HG03565 (cell line): ENCODE data around the gene CTNND2.

Experiments
- ATAC-seq: cut with Tn5 transposase; IDR thresholded peaks from one replicate; pipeline ENCODE4 v1.9.1; 2021; ENCODE audit warnings: mild to moderate bottlenecking, moderate library complexity; ENCODE audit not compliant: unreplicated experiment

The CTNND2 gene, protein sequence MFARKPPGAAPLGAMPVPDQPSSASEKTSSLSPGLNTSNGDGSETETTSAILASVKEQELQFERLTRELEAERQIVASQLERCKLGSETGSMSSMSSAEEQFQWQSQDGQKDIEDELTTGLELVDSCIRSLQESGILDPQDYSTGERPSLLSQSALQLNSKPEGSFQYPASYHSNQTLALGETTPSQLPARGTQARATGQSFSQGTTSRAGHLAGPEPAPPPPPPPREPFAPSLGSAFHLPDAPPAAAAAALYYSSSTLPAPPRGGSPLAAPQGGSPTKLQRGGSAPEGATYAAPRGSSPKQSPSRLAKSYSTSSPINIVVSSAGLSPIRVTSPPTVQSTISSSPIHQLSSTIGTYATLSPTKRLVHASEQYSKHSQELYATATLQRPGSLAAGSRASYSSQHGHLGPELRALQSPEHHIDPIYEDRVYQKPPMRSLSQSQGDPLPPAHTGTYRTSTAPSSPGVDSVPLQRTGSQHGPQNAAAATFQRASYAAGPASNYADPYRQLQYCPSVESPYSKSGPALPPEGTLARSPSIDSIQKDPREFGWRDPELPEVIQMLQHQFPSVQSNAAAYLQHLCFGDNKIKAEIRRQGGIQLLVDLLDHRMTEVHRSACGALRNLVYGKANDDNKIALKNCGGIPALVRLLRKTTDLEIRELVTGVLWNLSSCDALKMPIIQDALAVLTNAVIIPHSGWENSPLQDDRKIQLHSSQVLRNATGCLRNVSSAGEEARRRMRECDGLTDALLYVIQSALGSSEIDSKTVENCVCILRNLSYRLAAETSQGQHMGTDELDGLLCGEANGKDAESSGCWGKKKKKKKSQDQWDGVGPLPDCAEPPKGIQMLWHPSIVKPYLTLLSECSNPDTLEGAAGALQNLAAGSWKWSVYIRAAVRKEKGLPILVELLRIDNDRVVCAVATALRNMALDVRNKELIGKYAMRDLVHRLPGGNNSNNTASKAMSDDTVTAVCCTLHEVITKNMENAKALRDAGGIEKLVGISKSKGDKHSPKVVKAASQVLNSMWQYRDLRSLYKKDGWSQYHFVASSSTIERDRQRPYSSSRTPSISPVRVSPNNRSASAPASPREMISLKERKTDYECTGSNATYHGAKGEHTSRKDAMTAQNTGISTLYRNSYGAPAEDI (N-terminal part only)

DNA sequence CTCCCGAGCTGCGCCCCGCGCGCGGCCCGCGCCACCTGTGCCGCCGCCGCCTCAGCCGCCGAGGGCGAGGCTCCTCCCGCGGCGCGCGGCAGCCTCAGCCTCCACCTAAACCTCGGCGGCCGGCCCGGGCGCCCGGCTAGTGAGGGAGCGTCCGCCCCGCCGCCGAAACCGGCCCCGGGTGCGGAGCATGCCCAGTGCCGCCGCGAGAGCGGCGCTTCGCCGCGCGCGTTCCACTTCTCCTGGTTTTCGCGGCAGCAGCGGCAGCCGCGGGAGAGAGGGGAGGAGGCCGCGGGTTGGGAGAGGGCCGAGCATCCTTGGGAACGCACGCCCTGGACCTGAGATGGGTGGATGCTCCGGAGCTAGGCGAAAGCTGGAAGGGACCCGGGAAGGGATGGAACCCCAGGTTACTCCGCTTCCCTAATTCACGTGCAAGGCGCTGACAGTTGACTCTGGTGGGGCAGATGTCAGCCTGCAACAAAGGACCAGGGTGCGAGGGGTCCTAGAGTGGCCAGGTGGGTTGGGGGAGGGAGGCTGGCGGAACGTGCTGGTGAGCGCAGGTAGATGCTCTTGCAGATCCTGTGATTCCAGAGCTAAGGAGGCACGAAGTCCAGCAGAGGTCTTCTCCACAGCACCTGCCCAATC lies at the start of gene CTNND2:
CTNND2 (minus strand) TSS at position 182 of the 642 bp plus-strand sequence. CDS start 593 bp downstream, outside the sequence.
- peak; percentile 29 for ATAC-seq

DNA sequence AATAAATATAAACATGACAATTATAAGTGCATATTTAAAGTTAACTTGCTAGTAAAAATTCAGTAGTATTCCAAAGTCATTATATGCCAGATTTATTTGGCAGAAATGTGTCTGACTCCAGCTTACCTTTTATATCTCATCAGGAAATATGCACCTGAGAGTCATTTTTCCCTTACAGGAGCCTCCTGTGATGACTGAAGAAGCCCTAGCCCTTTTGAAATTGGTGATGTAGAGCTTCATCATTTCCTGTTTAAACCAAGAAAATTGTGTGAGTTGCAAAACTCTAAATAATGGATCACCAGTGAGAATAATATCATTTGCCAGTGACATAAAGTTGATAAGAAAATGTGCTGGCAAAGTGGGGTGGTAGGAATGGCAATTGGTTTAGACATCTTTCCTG lies 42.1 kb upstream of the CTNND2 start:
- ATAC-seq, result no peak

DNA sequence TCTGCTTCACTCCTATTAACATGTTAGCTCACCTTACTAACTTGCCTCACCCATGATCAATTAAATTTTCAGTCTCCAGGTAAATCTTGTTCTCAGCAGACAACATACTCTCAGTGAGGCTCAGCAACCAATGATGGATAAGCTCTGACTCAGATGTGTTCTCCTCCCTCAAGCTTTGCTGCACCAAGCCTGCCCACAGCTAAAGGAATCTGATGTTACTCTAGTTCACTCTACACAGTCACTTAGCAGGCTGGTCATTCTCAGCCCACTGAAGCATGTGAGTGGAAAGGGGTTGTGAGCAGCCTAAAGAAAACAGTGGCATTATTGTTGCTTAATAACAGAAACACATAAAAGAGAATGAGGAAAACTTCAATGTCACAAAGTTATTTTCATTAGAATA lies 37.3 kb upstream of the CTNND2 start:
- no peak for ATAC-seq

DNA sequence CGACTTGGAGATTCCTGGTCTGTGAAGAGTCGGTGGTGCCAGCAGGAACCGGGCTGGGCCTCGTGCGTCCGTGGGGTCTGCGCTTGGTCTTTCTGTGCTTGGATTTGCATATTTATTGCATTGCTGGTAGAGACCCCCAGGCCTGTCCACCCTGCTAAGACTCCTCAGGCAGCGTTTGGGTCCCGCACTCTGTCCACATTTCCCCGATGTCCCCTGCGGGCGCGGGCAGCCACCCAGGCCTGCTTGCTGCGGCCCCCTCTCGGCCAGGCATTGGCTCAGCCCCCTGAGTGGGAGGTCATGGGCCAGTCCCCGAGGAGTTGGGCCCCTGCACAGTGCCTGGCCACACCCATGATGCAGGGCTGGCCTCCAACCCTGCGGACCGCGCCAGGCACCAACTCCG lies 27.4 kb upstream of the CTNND2 start:
- ATAC-seq, result no peak

DNA sequence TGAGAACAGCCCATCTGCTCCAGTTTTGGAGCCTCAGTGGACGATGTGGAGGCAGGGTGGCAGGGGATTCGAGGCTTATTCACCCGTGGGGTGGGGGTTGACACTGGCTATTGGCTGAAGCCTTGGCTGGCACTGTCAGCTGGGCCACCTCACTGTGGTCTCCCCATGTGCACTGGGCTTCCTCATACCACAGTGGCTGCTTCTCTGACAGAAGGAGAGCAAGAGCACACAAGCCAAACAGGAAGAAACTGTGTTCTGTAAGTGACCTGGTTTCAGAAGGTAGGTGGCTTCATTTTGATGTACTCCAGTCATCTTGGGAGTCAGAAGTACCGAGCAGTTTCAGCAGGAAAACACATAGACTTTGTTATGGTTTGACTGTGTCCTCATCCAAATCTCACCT lies 24.7 kb upstream of the CTNND2 start:
- ATAC-seq, result no peak

DNA sequence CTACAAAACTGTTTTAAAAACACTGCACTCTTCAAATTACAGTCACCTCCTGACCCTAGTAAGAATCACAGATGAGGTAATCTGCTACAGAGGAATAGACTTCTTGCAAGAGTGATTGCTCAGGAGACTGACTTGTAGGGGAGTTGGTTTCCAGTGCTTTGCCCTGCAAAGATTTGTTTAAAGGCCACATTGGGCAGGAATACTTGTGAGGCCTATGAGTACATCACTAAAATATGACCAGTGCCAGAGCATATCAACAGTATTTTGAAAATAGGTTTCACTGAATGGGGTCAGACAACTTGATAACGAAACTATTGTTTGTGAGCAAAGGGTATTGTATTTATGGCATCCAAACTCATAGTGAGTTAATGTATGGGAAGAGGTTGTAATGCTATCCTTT lies 21.5 kb upstream of the CTNND2 start:
- no peak for ATAC-seq

DNA sequence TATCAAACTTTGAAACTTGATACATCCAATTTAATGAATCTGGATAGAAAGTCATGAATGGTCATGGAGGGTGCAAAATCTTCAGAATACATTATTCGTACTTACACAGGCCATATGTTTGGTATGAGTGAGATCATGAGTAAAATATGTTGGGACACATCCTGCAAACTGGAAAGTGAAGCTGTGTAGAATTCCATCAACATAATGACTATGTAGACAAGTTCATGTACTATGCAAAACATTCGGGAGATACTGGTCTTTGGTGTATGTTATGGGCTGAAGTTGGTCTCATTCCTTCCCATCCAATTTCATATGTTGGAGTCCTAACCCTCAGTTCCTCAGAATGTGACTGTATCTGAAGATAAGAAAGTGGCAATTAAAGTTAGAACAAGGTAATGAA lies 18.1 kb upstream of the CTNND2 start:
- no peak for ATAC-seq

DNA sequence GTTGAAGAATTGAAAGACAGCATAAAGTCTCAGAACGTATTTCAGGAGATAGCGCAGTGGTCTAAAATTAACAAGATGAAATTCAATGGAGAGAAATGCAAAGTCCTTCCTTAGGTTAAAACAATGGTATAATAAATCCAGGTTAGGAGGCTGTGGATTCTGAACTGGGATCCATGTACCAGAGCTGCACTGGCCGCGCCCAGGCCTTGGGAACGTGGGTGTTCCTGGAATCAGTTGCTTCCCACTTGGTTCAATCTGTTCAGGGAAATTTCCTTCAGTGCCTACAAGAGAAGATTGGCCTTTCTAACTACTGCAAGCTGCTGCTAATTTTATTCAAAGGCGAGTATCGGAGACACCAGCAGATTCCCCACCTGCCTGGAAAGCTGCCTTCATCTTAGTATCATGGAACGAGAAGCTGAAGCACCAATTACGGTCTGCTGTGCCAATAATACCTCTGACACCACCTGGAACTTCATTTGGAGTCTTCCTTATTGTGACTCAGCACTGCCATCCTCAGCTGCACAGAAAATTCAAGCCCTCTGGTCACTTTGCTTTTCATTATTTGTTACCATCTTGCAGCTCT lies 14.3 kb upstream of the CTNND2 start:
- no peak for ATAC-seq

DNA sequence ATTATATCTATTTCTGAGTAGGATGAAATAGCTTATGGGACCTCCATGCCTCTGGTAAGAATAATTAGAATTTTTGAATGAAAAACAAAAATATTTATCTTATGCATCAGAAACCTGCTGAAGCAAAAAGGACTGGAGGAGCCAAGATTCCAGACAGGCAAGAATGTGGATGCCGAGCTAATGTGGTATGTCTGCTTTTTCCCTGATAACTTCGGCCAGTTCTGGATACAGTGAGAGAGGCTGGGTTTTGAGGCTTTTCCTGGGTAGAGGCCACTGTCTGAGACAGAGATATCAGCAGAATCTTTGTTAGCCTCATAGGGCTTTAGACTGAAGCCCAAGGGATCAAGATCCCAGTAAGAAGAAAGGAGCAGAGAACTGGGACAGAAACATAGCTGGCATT lies 5.2 kb upstream of the CTNND2 start:
- no peak for ATAC-seq

DNA sequence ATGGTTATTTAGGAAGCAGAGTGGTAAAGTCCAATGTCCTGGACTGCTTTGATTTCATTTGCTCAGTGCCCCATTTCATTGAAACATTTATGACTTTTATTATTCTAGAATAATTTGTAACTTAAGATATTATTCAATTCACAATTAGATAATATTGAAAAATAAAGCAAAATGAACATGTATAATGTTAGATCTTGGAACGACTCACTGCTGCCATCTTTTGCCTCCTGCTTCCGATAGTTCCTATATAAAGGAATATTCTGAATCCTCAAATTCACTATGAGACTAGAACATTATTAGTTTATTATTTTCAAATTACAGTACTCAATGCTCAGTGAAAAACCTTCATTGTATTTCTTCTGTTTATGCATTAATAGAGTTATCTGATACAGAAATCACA lies 2.3 kb upstream of the CTNND2 start:
- ATAC-seq, result no peak

DNA sequence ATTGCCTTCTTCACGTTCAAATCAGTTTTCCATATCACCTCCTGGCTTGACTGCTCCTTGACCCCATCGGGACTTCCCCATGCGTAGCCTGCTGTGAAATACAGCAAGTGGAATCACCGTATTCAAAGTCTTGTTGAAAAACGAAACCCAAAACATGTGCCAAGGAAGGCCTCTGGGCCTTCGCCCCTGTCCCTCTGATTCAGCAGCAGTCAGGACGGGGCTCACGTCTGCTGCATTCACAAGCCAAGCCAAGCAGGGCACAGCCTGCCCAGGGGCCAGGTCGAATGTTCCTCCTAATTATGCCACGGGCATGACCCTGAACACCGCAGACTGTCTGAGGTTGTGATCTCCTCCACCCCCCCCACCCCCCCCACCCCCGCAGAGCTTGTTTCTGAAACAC lies 960 bp upstream of the CTNND2 start:
- no peak for ATAC-seq

DNA sequence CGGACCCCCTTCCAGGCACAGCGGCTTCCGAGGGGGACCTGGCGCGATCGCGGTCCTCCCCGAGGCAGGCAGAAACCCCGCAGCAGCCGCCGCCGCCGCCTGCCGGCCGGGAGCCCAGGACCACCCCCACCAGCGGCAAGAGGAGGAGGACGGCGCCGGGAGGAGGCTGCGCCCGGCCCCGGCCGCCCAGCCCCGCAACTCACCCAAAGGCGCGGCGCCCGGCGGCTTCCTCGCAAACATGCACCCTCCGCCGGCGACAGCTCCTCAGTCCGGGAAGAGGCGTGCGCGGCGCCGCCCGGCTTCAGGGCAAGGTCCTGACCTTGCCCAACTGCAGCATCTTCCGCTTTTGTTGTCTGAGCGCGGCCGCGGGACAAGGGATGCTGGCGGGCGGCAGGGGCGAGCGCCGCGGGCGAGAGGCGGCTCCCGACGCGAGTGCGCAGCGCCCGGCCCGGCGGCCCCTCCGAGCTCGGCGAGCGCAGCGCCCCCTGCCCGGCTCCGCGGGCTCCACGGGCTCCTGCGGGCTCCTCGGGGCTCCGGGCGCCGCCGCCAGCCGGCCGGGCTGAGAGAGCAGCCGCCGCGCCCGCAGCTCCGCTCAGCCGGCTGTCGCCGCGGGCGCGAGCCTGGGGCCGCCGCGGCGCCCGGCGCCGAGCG lies 507 bp downstream of the CTNND2 start:
- peak; percentile 34 for ATAC-seq

DNA sequence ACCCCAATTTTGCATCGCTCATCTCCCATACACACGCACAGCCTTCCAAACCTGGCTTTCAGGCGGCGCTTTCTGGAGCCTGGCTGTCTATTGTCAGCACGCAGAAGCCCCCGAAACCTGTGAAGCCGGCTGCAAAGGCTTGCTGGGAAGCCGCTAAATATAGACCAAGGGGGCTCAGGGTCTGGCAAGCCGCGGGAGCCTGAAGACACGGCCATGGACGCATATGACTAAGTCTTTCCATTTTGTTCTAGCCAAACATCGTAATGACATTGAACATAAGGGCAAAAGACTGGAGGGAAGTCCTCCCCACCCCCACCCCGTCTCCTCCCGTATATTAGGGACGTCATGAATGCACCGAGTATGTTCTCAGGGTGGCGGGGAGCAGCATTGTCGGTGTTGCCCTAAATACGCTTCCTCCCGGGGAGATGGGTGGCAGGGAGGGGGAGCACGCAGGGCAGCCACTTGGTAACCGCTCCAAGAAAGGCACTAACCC lies 1.1 kb downstream of the CTNND2 start:
- no peak for ATAC-seq

DNA sequence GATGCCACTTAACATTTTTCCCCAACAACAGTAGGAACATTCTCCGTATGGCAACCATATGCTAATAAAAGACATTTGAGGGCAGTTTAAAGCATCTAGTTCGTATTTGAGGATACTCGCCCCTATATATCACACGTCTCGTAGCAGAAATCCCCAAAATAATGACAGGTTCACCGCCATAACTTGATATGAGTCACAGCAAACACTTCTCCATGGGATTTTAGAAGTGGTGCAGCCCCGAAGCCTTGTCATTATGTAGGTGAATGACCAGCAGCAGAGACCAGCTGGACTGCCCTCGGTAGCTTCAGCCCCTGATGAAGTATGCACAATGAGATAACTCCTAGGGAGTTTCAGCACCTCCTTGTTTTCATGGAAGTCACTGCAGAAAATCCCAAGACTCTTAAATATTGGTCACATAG lies 2.0 kb downstream of the CTNND2 start:
- ATAC-seq, result no peak

DNA sequence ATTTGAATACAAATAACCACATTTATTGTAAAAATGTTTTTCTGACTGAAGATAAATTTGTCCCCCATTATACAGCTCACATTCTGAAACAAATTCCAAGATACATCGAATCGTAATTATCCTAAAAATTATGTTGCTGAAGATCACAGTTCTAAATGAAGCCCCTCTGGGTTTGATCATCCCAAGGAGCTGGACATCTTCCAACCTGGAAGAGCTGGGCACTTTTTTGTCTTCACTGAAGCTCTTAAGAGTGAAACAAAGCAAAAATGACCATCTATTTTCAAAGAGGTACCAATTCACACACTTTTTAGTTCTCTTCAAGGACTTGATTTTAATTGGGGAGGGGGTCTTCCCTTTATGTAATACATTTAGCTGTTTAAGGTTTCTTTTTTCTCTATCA lies 5.5 kb downstream of the CTNND2 start:
- ATAC-seq, result no peak

DNA sequence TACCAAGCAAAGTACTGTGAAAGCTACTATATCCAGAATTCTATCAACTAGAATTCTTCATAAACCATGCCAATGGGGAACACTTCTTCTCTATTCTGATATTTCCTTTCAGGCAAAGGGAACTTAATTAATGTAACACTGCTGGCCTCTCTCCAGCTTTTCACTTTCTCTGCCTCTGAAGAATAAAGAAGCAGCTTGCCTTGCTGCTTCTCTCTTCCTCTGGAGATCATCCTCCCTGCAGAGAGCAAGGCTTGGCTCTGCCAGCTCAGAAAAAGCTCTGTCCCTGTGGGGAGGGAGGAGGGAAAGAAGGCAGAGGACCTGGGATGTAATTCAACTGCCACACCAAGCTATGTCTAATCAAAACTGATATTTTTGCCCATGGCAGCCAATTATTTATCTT lies 6.5 kb downstream of the CTNND2 start:
- no peak for ATAC-seq

DNA sequence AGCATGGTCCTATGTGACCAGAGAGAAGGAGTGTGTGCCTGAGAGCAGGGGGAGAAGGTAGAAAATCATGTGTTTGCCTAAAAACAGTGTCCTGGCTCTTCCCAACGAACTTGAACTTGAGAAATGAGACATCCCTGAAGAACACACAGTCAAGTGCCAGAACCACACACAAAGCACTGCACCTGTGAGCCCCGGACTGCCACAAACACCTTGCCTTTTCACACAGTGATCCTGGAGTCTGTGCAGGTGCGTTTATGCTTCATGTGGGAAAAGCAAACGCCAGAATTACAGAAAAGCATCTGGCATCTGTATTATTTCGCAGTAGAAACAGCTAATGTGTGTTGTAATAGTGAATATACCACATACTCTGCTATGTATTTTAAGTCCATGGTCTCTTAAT lies 9.3 kb downstream of the CTNND2 start:
- no peak for ATAC-seq

DNA sequence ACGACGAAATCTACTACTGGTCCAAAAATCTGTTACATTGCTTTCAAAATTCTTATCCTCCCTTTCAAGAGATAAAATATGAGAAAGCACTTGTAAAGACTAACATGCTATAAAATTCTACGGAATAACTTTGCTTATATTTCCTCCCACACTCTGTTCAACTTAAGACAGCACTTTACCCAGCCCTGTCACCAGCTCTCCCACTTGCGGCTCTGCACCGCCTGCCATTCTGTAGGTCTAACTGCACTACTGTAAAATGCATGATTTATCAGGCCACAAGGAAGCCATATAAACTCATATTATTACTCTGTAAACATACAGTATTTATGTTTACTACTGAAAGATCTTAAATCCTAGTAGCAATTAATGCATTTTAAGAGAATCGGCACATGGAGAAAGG lies 11.4 kb downstream of the CTNND2 start:
- ATAC-seq, result no peak

DNA sequence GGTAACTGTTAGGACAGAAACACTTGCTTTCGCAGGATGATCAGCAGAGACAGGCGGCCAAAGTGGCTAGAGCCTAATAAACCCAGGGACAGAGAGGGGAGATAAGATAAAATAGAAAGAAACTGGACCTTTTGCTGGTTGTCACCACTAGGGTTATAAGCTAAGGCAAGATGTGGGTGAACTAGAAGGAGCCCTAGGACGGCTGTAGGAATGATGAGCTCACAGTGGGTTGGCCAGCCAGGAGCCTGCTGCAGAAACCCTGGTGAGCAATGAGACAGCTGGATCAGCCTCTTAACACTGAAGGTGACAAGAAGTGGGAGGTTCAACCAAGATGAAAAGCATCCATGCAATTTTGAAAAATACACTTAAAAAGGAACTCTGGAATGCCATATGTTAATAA lies 13.5 kb downstream of the CTNND2 start:
- no peak for ATAC-seq

DNA sequence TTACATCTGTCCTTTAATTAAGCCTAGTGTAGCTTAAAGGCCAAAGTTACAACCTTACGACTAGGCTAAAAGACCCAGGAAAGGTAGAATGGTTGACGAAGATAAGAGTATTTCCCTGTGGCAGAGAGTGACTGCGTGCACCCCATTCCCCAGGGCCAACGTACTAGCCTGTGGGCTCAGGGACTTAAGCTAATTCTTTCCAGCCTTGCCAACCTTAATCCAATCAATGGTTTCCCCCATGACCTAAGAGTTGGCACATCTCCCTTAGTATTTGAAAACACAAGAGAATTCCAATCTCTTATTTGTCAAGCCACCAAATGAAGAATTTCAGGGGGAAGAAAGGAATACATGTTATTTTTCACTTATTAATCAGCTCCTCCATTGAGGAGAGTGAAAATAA lies 16.0 kb downstream of the CTNND2 start:
- ATAC-seq, result no peak
